HepG2 (cell line): Measurements from ENCODE around the gene DDX10. TPM values are rescaled to one million over a fixed set of nuclear protein-coding genes. Genes with fewer than 3 reads are reported as not detected.

Source experiments
- ATAC-seq: fragments of 200-7000 bp; cut with Tn5 transposase; 3 replicates; pipeline ENCODE4 v1.9.1; 2020; ENCODE audit warnings: mild to moderate bottlenecking, moderate library complexity
- BruUV-seq: library from RNA; stranded (reverse); fragments of 400-500 nt; replicated peaks from 2 replicates; lab custom pipeline; 2021; lab: Mats Ljungman, UMichigan
- CTCF ChIA-PET: fragments of 300-600 bp; formaldehyde crosslinking; extraction: SDS; loops from one replicate; lab custom pipeline; 2021; ENCODE audit warnings: low total read pairs, inconsistent platforms, low intra/inter-chr PET ratio; lab: Yijun Ruan, JAX
- POLR2A ChIA-PET: fragments of 350-600 bp; sonication (Branson Sonifier 250); formaldehyde crosslinking; loops from one replicate; lab custom pipeline; 2020; ENCODE audit warnings: antibody characterized with exemption, inconsistent platforms; lab: Yijun Ruan, JAX
- DNase-seq: peaks from one replicate; pipeline ENCODE4 v3.0.0-alpha.2; 2015; ENCODE audit warnings: low spot score
- FAIRE-seq: peaks from 3 replicates; lab custom pipeline; 2011; peaks lifted over from hg19 to GRCh38; lab: Jason Lieb, UNC
- H2AFZ ChIP-seq: one replicate; pipeline ENCODE4 v1.6.1; 2011; ENCODE audit warnings: low read length, inconsistent platforms
- H3K27ac ChIP-seq: fragments of 300-600 bp; 3 replicates; pipeline ENCODE4 v1.8.0; 2011; ENCODE audit warnings: mixed run types, mild to moderate bottlenecking, mixed read lengths, low read length, inconsistent platforms; ENCODE audit not compliant: insufficient read depth; ENCODE audit errors: extremely low read length
- H3K27me3 ChIP-seq, 2 experiments: fragments of 200-600 bp in 1 of 2; 2 replicates in 1 of 2; 3 replicates in 1 of 2; pipeline versions ENCODE4 v1.6.0 to v1.8.0; 2011; ENCODE audit warnings: low read length in 2 of 2, mild to moderate bottlenecking in 2 of 2, moderate library complexity in 2 of 2, inconsistent platforms in 1 of 2; ENCODE audit not compliant: insufficient read depth in 2 of 2, control insufficient read depth in 1 of 2
- H3K36me3 ChIP-seq, 2 experiments: fragments of 200-600 bp in 1 of 2; replicated peaks in 1 of 2; 2 replicates in 1 of 2; 3 replicates in 1 of 2; pipeline versions ENCODE4 v1.5.1 to v1.8.0; 2011; ENCODE audit warnings: low read length in 2 of 2, inconsistent platforms in 1 of 2; ENCODE audit not compliant: insufficient read depth in 2 of 2, control insufficient read depth in 1 of 2
- H3K4me1 ChIP-seq: 2 replicates; pipeline ENCODE4 v1.5.1; 2012; ENCODE audit warnings: low read length, inconsistent platforms; ENCODE audit not compliant: insufficient read depth
- H3K4me2 ChIP-seq: 2 replicates; pipeline ENCODE4 v1.6.0; 2011; ENCODE audit warnings: low read depth, low read length, inconsistent platforms
- H3K4me3 ChIP-seq, 3 experiments: fragments of 200-600 bp in 1 of 3; sonication (generic), shearing (Covaris generic) in 1 of 3; replicated peaks in 1 of 3; 2 replicates each; pipeline ENCODE4 v1.5.1; 2011 to 2016; ENCODE audit warnings: low read length in 3 of 3, inconsistent platforms in 2 of 3, low read depth in 2 of 3, mild to moderate bottlenecking in 2 of 3, control low read depth in 1 of 3, mixed read lengths in 1 of 3; ENCODE audit not compliant: insufficient read depth in 1 of 3
- H3K79me2 ChIP-seq: one replicate; pipeline ENCODE4 v1.6.1; 2011; ENCODE audit warnings: low read length, inconsistent platforms; ENCODE audit not compliant: insufficient read depth
- H3K9ac ChIP-seq: 2 replicates; pipeline ENCODE4 v1.6.0; 2011; ENCODE audit warnings: mild to moderate bottlenecking, low read depth, low read length, inconsistent platforms; ENCODE audit not compliant: insufficient read depth
- H3K9me3 ChIP-seq: 2 replicates; pipeline ENCODE4 v1.5.1; 2012; ENCODE audit warnings: mild to moderate bottlenecking, low read length
- H4K20me1 ChIP-seq: 2 replicates; pipeline ENCODE4 v1.6.0; 2011; ENCODE audit warnings: inconsistent platforms, mild to moderate bottlenecking, low read length, moderate library complexity; ENCODE audit not compliant: insufficient read depth
- CREB1 ChIP-seq, 2 experiments: fragments of 450-650 bp in 1 of 2; IDR thresholded peaks; 2 replicates each; pipeline ENCODE4 v1.6.1; 2016 to 2017; ENCODE audit warnings: control low read depth in 1 of 2, mild to moderate bottlenecking in 1 of 2, missing compliant biosample characterization in 1 of 2, missing genetic modification characterization in 1 of 2
- FOSL2 ChIP-seq: sonication (generic); formaldehyde crosslinking; IDR thresholded peaks from 2 replicates; pipeline ENCODE4 v1.4.0; 2020; ENCODE audit warnings: missing genetic modification reagents
- FOXK2 ChIP-seq: fragments of 450-650 bp; IDR thresholded peaks from 2 replicates; pipeline ENCODE4 v1.6.1; 2016
- SMYD3 ChIP-seq: sonication (generic); formaldehyde crosslinking; IDR thresholded peaks from 2 replicates; pipeline ENCODE4 v1.8.1; 2023; ENCODE audit warnings: mild to moderate bottlenecking, missing genetic modification reagents
- SOX13 ChIP-seq, 3 experiments: fragments of 450-650 bp in 1 of 3; sonication (generic) in 1 of 3; formaldehyde crosslinking in 1 of 3; IDR thresholded peaks in 2 of 3; conservative IDR thresholded peaks in 1 of 3; 2 replicates each; pipeline versions ENCODE4 v1.5.0 to v1.6.1; 2016 to 2020; ENCODE audit warnings: antibody characterized with exemption in 1 of 3, mild to moderate bottlenecking in 1 of 3, missing compliant biosample characterization in 1 of 3, missing genetic modification reagents in 1 of 3, moderate library complexity in 1 of 3
- SOX5 ChIP-seq: IDR thresholded peaks from 2 replicates; pipeline ENCODE4 v1.6.1; 2016; ENCODE audit warnings: borderline replicate concordance
- WGBS: methylation state at CpG from one replicate; pipeline ENCODE4 v1.1.6; 2017; ENCODE audit warnings: low lambda C conversion rate; 5-methylcytosine and 5-hydroxymethylcytosine counted together
- in situ Hi-C: cut with HindIII; loops from 2 replicates; pipeline ENCODE4 v1.10.0; 2017; ENCODE audit warnings: low pct_unique_long_range_greater_than_20kb; ENCODE audit not compliant: extremely low pct_ligation_motif_present
- intact Hi-C: fragments of 100-400 bp; cut with micrococcal nuclease; formaldehyde crosslinking; loops from one replicate; pipeline ENCODE4 v1.10.0; 2022; ENCODE audit not compliant: unreplicated experiment
- polyA plus RNA-seq, 8 experiments: library from polyadenylated mRNA; depleted of rRNA in 3 of 8; stranded (reverse) in 7 of 8; unstranded in 1 of 8; fragments of >200 nt; fragmentation: Illumina TruSeq in 4 of 8; extraction: Trizol in 4 of 8; gene quantifications; 2 replicates each; pipeline versions ENCODE4 v1.2.1 to v1.2.3, GENCODE V29; 2011 to 2016; ENCODE audit warnings: low read depth in 4 of 8, missing spikeins in 1 of 8, mixed read lengths in 1 of 8; ENCODE audit not compliant: insufficient read depth in 1 of 8
- total RNA-seq, 5 experiments: library from RNA; depleted of rRNA; stranded (reverse); fragments of >200 nt; fragmentation: Illumina TruSeq; extraction: Trizol; gene quantifications; 2 replicates each; pipeline ENCODE4 v1.2.3, GENCODE V29; 2016; ENCODE audit warnings: low read depth in 1 of 5
- TF ChIP-seq, protein P1 (sequence below): fragments of 450-650 bp; IDR thresholded peaks from 2 replicates; pipeline ENCODE4 v1.6.1; 2016

DDX10 gene
- total and polyA plus RNA-seq, 2 of the 13 experiments (the other 11 are each of a cell fraction or from before 2014, with no cell fraction given), result 17.0 to 32.0 TPM

DNA sequence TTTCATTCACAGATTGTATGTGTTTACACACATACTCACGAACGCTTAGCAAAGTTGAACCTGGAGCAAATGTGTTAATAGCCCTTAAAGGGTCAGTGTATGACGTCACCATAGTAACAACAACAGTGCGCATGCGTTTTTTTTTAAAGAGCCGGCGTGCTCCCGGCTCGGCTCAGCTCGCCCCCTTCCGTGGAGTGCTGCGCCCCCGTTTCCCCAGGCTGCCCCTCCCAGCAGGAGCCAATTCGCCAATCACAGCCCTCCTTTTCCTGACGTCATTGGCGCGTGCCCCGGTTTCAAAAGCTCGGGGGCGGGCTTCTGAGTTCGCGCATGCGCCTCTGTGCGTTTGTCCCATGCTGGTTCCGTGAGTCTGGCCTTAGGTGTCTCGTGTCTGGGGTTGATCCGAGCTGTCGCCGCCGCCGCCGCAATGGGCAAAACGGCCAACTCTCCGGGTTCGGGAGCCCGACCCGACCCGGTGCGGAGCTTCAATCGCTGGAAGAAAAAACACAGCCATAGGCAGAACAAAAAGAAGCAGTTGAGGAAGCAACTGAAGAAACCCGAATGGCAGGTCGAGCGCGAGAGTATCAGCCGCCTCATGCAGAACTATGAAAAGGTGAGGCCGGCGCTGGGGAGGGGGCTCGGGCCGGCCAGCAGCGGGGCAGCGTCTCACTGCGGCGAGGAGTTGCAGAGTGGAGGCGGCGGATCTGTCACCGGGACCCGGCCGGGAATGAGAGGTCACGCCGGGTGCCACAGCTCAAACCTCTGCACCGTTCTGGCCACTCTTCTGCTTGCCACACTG, at the start of gene DDX10 (continued):
- TF ChIP-seq, protein P1, sequence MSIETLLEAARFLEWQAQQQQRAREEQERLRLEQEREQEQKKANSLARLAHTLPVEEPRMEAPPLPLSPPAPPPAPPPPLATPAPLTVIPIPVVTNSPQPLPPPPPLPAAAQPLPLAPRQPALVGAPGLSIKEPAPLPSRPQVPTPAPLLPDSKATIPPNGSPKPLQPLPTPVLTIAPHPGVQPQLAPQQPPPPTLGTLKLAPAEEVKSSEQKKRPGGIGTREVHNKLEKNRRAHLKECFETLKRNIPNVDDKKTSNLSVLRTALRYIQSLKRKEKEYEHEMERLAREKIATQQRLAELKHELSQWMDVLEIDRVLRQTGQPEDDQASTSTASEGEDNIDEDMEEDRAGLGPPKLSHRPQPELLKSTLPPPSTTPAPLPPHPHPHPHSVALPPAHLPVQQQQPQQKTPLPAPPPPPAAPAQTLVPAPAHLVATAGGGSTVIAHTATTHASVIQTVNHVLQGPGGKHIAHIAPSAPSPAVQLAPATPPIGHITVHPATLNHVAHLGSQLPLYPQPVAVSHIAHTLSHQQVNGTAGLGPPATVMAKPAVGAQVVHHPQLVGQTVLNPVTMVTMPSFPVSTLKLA, result peak; percentile 81
- no peak for TF ChIP-seq FOXK2

DNA sequence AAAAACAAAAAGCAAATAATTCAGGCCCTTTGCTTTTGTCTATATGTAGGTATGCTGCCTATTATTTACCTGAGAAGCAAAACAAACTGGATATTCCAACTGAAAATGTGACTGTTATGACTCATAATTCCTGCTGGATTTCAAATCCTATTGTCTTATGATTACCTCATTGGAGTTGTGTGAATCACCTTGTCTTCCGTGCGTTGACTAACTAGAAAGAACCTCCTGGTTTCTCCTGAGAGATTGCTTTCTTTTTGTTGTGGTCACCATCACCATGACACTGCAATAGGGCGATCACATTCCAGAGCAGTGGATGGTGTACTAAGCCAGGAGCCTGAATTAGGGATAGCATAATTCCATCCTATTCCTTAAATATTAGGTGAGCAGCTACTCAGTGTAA, 48.3 kb upstream of the DDX10 start:
- Histone ChIP-seq H4K20me1 (no peaks in the 10 kb centered on the region), H3K27me3 (no peaks in the 10 kb centered on the region), H3K9ac (no peak overlapping the region), H3K27ac (no peak overlapping the region), H3K4me2 (no peak overlapping the region), H3K4me1 (no peaks in the 10 kb centered on the region), H3K4me3 (no peak overlapping the region), H3K36me3 (no peaks in the 10 kb centered on the region), H2AFZ (no peak overlapping the region), H3K9me3 (no peaks in the 10 kb centered on the region), H3K79me2 (no peaks in the 10 kb centered on the region)
- BruUV-seq, result no TSS peak
- in situ Hi-C loops (no loop called here), intact Hi-C loops (no loop called here)
- CTCF ChIA-PET, result no interaction called here
- WGBS, result 14% methylated on average over 3 of the region's 3 CpGs
- DNase-seq (peak; percentile 49), FAIRE-seq (no peak), ATAC-seq (peak; percentile 35; the same call in 2 of the 3 replicates)
- TF ChIP-seq SOX13 (IDR thresholded peaks at IDR 0.05), result peak; percentile 36; the same call in 1 of the 2 replicates
- peak in 1 of 2 experiments; percentile 48; a peak in 2 of 4 replicates for TF ChIP-seq SOX13 (CRISPR knock-in tag; conservative IDR thresholded peaks at IDR 0.05 in 1 of 2, IDR thresholded peaks at IDR 0.05 in 1 of 2)
- TF ChIP-seq SMYD3 (CRISPR knock-in tag), result no peak
- peak; percentile 57; the same call in 1 of the 2 replicates for TF ChIP-seq FOSL2
- TF ChIP-seq SOX5 (CRISPR knock-in tag), result peak; percentile 48; the same call in 1 of the 2 replicates
- TF ChIP-seq CREB1 (IDR thresholded peaks at IDR 0.05), result peak; percentile 47
- no peak for TF ChIP-seq CREB1 (CRISPR knock-in tag; IDR thresholded peaks at IDR 0.05)
- POLR2A ChIA-PET, result no interaction called here
